ENCODE results near the gene ASMT. TPM values are rescaled to one million over a fixed set of nuclear protein-coding genes. Genes with fewer than 3 reads are reported as not detected.
"Not testable (repeated sequence)": the region's sequence is repeated elsewhere in the genome, so short reads cannot be mapped to it uniquely, and the experiment has no call there.

The ASMT gene, protein sequence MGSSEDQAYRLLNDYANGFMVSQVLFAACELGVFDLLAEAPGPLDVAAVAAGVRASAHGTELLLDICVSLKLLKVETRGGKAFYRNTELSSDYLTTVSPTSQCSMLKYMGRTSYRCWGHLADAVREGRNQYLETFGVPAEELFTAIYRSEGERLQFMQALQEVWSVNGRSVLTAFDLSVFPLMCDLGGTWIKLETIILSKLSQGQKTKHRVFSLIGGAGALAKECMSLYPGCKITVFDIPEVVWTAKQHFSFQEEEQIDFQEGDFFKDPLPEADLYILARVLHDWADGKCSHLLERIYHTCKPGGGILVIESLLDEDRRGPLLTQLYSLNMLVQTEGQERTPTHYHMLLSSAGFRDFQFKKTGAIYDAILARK
- 0.20 TPM for total RNA-seq

DNA sequence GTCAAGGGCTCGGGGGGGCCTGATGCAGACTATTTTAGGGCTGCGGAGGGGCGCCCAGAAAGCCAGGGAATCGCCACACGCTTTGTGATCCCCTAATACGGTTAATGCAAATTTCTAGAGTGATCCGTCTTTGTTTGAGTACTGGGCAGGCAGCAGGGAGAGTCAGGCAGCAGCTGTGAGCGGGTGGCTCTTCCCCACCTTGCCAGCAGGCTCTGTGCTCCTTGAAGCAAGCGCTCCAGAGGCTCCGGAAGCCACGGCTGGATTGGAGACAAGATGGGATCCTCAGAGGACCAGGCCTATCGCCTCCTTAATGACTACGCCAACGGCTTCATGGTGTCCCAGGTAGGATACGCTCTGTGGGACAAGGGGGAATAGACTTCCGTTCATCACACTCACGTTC, at the start of gene ASMT:
ASMT (plus strand) TSS at position 133 of the 400 bp plus-strand sequence; CDS start at position 274, 141 bp downstream.
- no peak for DNase-seq

DNA sequence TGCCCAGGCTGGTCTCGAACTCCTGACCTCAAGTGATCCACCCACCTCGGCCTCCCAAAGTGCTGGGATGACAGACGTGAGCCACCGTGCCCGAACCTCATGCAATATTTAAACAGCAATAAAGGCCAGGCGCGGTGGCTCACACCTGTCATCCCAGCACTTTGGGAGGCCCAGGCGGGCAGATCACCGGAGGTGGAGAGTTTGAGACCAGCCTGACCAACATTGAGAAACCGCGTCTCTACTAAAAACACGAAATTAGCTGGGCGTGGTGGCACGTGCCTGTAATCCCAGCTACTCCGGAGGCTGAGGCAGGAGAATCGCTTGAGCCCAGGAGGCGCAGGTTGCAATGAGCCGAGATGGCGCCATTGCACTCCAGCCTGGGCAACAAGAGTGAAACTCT, 40.7 kb upstream of the ASMT start:
- not testable (repeated sequence) for DNase-seq

DNA sequence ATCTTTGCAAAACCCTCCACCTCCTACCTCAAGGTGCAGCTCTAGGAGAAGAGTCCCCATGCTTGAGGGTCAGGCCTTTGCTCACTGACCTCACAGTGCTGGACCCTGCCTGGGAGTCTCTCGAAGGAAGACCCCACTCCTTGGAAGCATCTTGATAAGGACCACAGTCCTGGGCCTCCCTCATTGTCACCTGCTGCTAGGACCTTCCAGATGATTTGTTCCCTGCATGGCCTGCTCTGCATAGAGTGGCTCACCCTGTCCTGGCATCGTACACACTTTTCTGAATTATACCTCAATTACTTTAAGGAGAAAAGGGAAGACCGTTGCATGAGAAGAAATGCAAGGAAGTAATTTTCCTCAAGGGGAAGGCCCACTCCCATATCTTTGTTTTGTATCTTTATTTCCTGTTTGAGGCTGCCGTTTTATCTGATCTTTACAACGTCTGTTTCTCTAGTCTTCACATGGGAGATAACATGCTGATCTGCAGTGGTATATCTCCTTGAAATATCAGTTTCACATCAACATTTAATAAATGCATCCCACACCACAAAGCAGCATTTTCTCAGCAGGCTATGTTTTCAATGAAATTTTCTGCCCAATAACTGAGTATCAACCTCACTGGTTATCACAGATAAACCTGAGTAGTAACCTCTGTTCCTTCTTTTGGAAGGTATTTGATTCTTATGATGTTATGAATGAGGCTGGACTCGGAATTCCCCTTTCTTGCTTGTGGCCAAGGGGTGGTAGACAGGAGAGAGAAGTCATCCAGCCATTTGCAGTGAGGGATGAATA, 38.5 kb upstream of the ASMT start:
- no peak for DNase-seq

DNA sequence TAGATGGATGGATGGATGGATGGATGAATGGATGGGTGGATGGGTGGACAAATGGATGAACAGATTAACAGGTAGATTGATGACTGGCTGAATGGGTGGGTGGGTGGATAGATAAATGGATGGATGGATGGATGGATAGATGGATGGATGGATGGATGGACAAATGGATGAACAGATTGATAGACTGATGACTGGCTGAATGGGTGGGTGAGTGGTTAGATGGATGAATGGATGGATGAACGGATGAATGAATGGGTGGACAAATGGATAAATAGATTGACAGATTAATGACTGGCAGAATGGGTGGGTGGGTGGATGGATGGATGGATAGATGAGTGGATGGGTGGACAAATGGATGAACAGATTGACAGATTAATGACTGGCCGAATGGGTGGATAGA, 37.0 kb upstream of the ASMT start:
- DNase-seq = no peak

DNA sequence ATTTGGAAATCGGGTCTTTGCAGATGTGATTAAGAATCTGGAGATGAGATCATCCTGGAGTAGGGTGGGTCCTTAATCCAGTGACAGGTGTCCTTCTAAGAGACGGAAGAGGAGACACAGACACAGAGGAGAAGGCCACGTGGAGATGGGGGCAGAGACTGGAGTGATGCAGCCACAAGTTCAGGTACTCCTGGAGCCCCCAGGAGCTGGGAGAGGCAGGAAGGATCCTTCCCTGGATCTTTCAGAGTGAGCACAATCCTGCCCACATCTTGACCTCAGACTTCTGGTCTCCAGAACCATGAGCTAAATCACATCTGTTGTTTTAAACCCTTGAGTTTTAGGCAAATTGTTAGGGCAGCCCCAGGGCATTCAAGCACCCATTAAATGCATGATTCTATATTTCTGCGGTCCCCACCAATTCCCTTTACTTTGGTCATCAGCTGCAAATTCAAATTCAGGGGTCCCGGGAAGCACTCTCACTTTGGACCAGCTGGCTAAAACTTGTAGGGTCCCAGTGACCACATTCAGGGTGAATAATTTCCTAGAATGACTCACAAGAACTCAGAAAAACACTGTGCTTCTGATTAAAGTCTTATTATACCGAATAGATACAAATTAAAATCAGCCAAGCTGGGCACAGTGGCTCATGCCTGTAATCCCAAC, 36.2 kb upstream of the ASMT start:
- no peak for DNase-seq

DNA sequence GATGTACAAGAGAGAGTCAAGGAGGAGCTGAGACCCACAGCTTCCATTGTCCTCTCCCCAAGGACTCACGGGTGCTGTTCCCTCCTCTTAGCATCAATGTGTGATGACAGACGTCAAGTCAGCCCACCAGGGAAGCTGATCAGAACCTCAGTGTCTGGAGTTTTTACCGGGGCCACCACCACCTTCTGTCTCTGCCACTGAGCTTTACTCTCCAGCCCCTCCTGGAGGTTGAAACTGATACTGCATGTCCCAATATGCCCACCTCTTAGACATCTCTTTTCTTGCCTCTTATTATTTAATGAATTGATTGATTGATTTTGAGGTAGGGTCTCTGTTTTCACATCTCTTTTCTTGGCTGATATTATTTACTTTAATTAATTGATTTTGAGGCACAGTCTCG, 33.7 kb upstream of the ASMT start:
- peak; percentile 8 for DNase-seq

DNA sequence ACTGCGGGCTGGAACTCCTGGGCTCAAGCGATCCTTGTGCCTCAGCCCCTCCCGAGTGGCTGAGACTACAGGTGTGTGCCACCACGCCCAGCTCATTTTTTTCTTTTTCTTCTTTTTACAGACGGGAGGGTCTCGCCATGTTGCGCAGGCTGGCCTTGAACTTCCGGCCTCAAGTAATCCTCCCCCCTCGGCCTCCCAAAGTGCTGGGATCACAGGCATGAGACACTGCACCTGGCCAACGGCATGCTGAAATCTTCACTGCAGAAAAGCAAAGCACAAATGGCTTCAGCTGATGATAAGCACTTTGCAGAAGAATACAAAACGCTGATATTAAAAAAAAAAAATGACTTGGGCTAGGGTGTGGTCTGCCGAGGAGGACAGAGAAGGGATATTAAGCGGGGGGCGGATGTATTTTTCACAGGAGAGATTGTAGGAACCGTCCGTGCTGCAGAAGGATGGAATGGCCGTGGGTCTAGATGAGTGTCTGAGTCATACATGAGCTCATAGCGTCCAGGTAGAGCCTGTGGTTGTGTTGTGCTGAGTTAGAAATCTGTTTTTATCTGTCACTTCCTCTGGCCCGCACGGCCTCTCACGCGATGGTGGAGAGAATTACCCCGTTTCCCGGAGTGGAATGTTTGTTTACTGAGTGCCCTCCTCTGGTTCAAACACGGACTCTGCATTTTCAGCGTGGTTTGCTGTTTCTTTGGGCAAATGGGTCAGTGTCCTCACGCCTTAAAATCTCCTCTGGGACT, 32.0 kb upstream of the ASMT start:
- no peak for DNase-seq

DNA sequence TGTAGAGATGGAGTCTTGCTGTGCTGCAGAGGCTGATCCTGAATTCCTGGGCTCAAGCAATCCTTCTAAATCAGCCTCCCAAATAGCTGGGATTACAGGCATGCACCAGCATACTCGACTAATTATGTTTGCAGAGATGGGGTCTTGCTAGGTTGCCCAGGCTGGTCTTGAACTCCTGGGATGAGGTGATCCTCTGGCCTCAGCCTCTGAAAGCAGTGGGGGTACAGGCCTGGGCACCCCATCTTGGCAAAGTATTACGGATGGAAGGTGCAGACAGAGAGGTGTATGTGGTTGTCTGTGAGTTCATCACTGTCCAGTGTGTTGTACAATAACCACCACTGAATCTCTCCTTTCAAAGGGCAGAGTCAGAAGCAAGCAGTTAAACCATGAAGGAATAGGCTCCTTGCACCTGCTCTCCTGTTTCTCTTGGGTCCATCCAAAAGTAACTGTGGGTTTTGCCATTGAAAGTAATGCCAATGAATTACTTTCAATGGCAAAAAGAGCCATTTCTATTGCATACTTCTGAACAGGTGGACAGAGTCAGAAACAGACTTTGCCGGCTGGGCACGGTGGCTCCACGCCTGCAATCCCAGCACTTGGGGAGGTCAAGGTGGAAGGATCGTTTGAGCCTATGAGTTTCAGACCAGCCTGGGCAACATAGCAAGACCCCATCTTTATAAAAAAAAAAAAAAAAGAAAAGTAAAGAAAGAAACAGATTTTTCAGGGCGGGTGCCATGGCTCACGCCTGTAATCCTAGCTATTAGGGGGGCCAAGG, 30.4 kb upstream of the ASMT start:
- no peak for DNase-seq

DNA sequence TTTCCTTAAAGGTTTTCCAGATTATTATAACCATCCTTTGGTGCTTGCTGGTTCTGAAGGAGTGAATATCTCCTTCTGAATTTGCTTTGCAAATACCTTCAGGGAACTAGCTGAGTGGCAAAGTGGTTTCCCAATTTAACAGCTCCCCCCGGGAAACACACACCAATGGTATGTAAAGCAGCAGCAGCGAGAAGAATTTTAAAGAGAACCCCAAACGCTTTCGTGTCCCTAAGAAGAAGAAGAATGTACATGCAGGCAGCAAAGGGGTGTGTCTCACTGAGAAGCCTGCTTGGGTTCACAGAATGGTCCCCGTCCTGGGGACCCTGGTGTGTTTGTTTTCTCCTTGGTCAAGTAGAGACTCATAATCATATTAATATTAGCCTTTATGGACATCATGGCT, 27.7 kb upstream of the ASMT start:
- no peak for DNase-seq

DNA sequence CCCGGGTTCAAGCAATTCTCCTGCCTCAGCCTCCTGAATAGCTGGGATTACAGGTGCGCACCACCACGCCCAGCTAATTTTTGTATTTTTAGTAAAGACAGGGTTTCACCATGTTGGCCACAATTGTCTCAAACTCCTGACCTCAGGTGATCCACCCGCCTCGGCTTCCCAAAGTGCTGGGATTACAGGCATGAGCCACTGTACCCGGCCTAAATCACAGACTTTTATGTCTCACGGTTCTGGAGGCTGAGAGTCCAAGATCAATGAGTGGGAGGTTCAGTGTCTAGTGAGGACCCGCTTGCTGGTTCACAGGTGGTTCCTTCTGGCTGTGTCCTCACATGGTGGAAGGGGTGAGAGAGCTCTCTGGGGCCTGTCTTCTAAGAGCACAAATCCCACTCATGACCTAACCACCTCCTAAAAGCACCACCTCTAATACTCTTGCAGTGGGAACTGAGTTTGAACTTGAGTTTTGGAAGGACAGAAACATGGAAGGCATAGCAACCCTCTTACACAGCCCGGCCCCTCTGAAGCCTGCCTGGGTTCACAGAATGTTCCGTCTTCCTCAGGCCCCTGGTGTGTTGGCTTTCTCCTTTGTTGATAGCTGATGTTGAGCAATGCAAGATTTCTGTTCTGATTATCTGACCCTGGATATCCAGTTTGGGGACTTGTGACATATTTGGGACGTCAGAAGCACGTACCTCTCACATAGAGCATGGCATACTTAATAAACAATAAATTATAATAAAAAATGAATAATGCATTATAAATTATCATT, 25.3 kb upstream of the ASMT start:
- DNase-seq = no peak

DNA sequence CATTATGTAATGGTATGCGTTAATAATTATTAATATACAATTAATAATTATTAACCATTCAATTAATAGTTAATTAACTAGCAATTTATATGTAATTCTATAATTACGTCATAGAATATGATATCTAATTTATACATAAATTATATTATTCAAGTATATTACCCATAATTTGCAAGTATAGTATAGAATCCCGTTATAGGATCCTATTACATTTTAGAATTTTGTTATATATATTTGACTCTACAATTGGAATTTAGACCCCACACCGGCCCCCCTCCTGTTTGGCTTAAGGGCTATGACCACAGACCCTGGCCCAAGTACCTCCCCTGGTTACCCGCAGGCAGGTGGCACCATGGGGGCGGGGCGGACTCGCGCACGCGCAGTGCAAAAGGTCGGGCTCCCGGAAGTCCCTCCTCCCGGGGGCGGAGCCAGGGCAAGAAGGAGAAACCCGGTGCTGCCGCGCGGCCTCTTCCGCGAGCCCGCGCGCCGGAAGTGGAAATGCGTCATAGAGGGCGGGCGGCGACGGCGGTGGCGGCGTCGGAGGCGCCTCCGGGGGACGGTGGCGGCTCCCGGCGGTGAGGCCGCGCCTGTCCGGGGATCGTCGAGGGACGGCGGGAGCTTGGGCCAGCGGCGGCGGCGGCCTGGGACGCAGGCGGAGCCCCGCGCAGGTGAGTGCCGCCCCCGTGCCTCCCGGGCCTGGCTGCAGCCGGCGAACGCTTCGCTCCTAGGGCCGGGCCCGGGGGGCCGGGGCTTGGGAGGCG, 23.6 kb upstream of the ASMT start, which contains the start of gene AKAP17A:
AKAP17A (plus strand) TSS at position 503 of the 761 bp plus-strand sequence. CDS start 1,859 bp downstream, outside the sequence.
- peak; percentile 70 for DNase-seq

DNA sequence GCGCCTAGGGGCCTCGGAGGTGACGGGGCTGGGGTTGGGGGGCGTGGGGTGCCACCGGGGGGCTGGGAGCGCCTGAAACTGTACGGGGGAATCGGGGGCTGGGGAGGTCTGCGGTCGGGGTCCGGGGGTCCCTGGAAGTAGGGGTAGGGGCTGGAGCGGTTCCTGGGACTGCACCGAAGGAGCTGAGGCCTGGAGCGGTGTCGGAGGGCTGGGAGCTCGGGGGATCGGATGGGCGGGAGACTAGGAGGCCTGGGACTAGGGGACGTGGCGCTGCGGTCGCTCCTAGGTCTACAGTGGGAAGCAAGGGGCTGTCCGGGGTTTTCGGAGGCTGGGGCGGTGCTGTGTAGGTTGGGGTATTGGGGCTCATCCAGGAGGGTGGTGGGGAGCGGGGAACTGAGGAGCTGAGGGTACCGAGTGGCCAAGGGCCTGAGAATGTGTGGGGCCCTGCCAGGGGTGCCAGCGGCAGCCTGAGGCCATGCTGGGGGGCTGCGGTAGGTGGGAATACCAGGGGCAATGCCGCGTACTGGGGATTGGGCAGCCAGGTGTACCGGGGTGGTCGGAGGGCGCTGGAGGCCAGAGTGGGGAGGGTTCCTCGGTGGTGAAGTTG, 22.9 kb upstream of the ASMT start:
- no peak for DNase-seq

DNA sequence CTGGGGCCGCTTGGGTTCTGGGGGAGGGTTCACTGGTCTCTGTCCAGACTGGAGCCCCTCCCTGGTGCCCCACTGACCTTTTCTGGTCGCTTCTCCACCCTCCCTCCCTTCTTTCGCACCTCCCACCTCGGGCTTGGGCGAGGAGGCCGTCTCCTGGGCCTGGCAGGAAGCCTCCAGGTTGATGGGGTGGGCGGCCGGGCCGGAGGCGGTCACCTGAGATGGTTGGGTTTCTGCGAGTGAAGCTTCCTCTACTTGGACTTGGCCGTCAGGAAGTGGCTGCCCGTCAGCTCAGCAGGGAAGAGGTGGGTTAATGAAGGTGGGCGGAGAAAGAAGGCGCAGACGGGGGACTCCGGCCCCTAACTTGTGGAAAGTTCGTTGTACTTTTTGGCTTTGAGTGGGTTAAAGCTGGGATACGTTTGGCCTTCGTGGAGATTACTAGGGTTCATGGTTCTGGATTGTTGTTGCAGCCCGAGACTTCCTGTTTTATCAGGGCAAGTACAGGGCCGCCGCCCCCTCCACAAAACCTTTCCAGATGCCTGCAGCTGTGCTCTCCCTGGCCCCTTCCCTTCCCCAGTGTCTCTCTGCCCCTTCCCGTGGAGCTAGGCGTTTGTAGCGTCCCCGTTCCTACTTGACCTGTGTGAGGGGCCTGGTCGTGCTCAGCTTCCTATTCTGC, 22.3 kb upstream of the ASMT start:
- no peak for DNase-seq

DNA sequence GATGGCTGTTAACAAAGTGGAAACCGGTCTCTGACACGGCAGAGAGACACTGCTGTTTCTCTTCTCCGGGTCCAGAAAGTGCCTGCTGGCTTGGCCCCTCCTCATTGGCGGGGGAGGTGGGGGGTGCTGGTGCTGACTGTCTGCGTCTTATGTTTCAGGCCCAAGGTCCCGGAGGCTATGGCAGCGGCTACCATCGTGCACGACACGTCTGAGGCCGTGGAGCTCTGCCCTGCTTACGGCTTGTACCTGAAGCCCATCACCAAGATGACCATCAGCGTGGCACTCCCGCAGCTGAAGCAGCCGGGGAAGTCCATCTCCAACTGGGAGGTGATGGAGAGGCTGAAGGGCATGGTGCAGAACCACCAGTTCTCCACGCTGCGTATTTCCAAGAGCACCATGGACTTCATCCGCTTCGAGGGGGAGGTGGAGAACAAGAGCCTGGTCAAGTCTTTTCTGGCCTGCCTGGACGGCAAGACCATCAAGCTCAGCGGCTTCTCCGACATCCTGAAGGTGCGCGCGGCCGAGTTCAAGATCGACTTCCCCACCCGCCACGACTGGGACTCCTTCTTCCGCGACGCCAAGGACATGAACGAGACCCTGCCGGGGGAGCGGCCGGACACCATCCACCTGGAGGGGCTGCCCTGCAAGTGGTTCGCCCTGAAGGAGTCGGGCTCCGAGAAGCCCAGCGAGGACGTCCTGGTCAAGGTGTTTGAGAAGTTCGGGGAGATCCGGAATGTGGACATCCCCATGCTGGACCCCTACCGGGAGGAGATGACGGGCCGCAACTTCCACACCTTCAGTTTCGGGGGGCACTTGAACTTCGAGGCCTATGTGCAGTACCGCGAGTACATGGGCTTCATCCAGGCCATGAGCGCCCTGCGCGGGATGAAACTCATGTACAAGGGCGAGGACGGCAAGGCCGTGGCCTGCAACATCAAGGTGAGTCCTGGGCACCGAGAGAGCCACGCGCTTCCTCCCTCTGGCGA, 21.3 kb upstream of the ASMT start:
- DNase-seq = no peak

DNA sequence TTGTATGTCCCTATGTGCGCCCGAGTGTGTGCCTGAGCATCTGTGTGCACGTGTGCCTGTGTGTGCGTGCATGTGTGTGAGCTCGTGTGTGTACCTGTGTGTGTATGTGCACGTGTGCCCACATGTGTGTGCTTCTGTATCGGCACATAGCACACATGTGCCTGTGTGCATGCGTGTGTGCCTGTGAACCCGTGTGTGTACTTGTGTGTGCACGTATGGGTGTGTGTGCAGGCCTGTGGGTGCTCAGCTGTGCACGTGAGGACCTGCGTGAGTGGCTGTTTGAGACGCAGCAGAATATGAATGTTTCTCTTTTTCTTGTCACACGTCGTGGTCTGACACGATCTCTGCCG, 19.2 kb upstream of the ASMT start:
- DNase-seq = no peak

DNA sequence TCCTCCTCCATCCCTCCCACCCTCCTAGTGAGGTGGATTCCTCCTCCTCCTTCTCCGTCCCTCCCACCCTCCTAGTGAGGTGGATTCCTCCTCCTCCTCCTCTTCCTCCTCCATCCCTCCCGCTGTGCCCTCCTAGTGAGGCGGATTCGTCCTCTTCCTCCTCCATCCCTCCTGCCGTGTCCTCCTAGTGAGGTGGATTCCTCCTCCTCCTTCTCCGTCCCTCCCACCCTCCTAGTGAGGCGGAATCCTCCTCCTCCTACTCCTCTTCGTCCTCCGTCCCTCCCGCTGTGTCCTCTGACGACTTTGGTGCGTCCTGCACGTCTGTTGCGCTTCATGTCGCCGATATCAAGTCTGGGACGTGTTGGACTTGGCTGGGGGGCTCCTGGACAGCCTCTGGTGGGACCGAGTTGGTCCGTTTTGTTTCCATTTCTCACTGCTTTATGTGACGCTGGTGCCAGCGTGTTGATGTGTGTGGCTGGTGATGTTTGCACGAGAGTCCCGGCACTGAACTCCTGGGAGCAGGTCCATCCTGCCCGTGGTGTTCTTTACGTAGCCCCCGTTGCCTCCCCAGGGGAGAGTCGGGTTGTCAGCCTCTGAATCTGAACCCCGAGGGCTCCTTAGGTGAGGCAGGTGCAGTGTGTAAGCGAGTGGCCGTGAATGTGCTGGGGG, 18.0 kb upstream of the ASMT start:
- DNase-seq = no peak
